GM12801 (cell line): Measurements from ENCODE around the gene MCUR1.

Experiments
- CTCF ChIP-seq: IDR thresholded peaks from one replicate; pipeline ENCODE4 v1.5.1; 2011; ENCODE audit warnings: control low read depth; ENCODE audit not compliant: insufficient read length; ENCODE audit errors: extremely low read depth

Gene MCUR1

GRCh38 chr6:13778028-13778427, 36.3 kb downstream of the MCUR1 start:
- no peak for TF ChIP-seq CTCF

- no peak for TF ChIP-seq CTCF
Measured at GRCh38 chr6:13776602-13777001, 37.8 kb downstream of the MCUR1 start.

GRCh38 chr6:13769655-13770053, 44.7 kb downstream of the MCUR1 start:
- no peak for TF ChIP-seq CTCF

DNA sequence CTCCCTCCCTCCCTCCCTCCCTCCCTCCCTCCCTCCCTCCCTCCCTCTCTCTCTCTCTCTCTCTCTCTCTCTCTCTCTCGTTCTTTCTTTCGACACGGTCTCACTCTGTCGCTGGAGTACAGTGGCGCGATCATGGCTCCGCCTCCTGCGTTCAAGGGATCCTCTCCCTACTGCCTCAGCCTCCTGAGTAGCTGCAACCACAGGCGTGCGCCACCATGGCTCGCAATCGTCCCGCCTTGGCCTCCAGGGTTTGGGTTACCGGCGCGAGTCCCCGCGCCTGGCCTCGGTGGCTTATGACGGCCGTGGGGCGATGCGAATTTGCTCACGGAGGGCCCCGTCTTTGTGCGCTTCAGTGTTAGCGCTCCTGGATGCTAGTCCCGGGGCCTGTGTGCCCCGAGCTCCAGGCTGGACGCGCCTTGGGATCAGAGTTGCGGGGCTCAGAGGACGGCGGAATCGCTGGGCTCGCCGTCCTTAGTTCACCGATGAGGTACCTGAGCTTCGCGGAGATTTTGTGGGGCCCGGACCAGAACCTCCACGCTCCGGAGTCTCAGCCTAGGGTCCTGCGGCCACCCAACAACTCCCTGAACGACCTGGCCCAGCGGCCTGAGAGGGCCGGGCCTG, 45.2 kb downstream of the MCUR1 start:
- TF ChIP-seq CTCF: no peak

- TF ChIP-seq CTCF: no peak
Measured at GRCh38 chr6:13767121-13767808, 47.1 kb downstream of the MCUR1 start.

DNA sequence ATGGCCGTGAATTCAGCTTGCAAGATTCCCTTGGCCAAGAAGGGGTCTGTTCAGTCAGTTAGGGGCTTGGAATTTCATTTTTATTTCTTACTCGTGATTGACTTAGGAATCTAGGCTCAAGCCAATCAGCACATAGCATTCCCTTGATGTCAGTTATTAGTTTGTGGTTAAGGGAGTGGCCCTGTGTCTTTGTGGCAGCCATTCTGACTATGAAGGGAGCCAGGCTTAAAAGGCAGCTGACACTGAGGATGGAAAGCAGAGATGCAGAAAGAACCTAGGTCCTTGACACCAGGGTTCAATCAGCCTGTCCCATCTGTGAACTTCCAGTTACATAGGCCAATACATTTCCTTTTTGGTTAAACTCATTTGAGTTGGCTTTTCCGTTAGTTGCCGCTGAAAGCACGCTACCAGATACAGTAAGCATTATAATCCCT, 48.1 kb downstream of the MCUR1 start:
- TF ChIP-seq CTCF: no peak

- TF ChIP-seq CTCF: no peak
Measured at GRCh38 chr6:13765570-13765969, 48.8 kb downstream of the MCUR1 start.
